A673 (cell line): Measurements from ENCODE around the gene TNS3. TPM values are rescaled to one million over a fixed set of nuclear protein-coding genes. Genes with fewer than 3 reads are reported as not detected.

Experiments
- BruUV-seq: library from RNA; stranded (reverse); fragments of 400-500 nt; replicated peaks from 2 replicates; lab custom pipeline; 2021; lab: Mats Ljungman, UMichigan
- CTCF ChIA-PET: fragments of 300-600 bp; sonication (Branson Sonifier 250); formaldehyde crosslinking; loops from one replicate; lab custom pipeline; 2022; ENCODE audit warnings: antibody characterized with exemption; lab: Charles Lee
- POLR2A ChIA-PET: fragments of 300-600 bp; sonication (Branson Sonifier 250); formaldehyde crosslinking; loops from one replicate; lab custom pipeline; 2022; ENCODE audit warnings: antibody characterized with exemption; ENCODE audit not compliant: low non-redundant PET; lab: Charles Lee
- DNase-seq: peaks from one replicate; pipeline ENCODE4 v3.0.0-alpha.2; 2015; ENCODE audit warnings: low spot score
- H3K27ac ChIP-seq: fragments of 200-600 bp; sonication (generic); 2 replicates; pipeline ENCODE4 v1.5.1; 2016; ENCODE audit warnings: mixed run types, low read depth, mild to moderate bottlenecking, mixed read lengths, antibody characterized with exemption, low read length; ENCODE audit not compliant: poor library complexity, severe bottlenecking
- H3K27me3 ChIP-seq: fragments of 200-600 bp; sonication (generic); replicated peaks from 2 replicates; pipeline ENCODE4 v1.6.1; 2017; ENCODE audit warnings: mixed run types, low read depth, mild to moderate bottlenecking, mixed read lengths, antibody characterized with exemption, low read length; ENCODE audit not compliant: insufficient read depth, poor library complexity
- H3K36me3 ChIP-seq: fragments of 200-600 bp; sonication (generic); 2 replicates; pipeline ENCODE4 v1.6.1; 2016; ENCODE audit warnings: mixed run types, mild to moderate bottlenecking, mixed read lengths, antibody characterized with exemption, low read length; ENCODE audit not compliant: insufficient read depth, poor library complexity, severe bottlenecking
- H3K4me1 ChIP-seq: fragments of 200-600 bp; sonication (generic); 2 replicates; pipeline ENCODE4 v1.6.1; 2017; ENCODE audit warnings: mixed run types, mild to moderate bottlenecking, mixed read lengths, antibody characterized with exemption, low read length; ENCODE audit not compliant: insufficient read depth, poor library complexity, severe bottlenecking
- H3K4me3 ChIP-seq: fragments of 200-600 bp; sonication (generic); 2 replicates; pipeline ENCODE4 v1.5.1; 2016; ENCODE audit warnings: low read depth, mixed run types, mild to moderate bottlenecking, mixed read lengths, low read length; ENCODE audit not compliant: poor library complexity, severe bottlenecking
- H3K9me3 ChIP-seq: fragments of 200-600 bp; sonication (generic); 2 replicates; pipeline ENCODE4 v1.6.1; 2016; ENCODE audit warnings: mixed run types, low read depth, mild to moderate bottlenecking, mixed read lengths, antibody characterized with exemption, low read length; ENCODE audit not compliant: poor library complexity, severe bottlenecking
- CTCF ChIP-seq: fragments of 300-800, 200-600 bp; sonication (generic); conservative IDR thresholded peaks from 2 replicates; pipeline ENCODE4 v1.5.1; 2017; ENCODE audit warnings: low read depth, mild to moderate bottlenecking, antibody characterized with exemption, low read length, moderate library complexity, mixed read lengths
- EZH2 ChIP-seq: fragments of 200-600 bp; sonication (generic); IDR thresholded peaks from 2 replicates; pipeline ENCODE4 v1.6.1; 2017; ENCODE audit warnings: borderline replicate concordance, low read depth, mild to moderate bottlenecking, mixed read lengths, antibody characterized with exemption, low read length; ENCODE audit not compliant: poor library complexity, severe bottlenecking
- intact Hi-C: fragments of 100-400 bp; cut with micrococcal nuclease; formaldehyde crosslinking; loops from one replicate; pipeline ENCODE4 v1.10.0; 2022; ENCODE audit not compliant: unreplicated experiment
- total RNA-seq: library from RNA; stranded (reverse); gene quantifications from 2 replicates; pipeline ENCODE4 v1.2.3, GENCODE V29; 2021

TNS3 gene
- total RNA-seq, 1 experiment from 2014 or later = not detected

- ChIA-PET POLR2A (no interaction called here), CTCF (no interaction called here)
- Histone ChIP-seq H3K27me3 (no peaks in the 10 kb centered on the region), H3K9me3 (no peaks in the 10 kb centered on the region), H3K4me1 (no peaks in the 10 kb centered on the region), H3K4me3 (no peak overlapping the region), H3K27ac (no peak overlapping the region), H3K36me3 (no peaks in the 10 kb centered on the region)
- DNase-seq = no peak
- no TSS peak for BruUV-seq
- intact Hi-C loops = no loop called here
- TF ChIP-seq EZH2 = no peak
- no peak for TF ChIP-seq CTCF
Measured at GRCh38 chr7:47342296-47343060, 239.4 kb downstream of the TNS3 start.

GRCh38 chr7:47340517-47340916 is 241.4 kb downstream of the TNS3 start:
- H3K9me3 ChIP-seq = no peaks in the 10 kb centered on the region
- no peaks in the 10 kb centered on the region for H3K36me3 ChIP-seq
- intact Hi-C loops = no loop called here
- TF ChIP-seq EZH2 = no peak
- TF ChIP-seq CTCF = no peak
- H3K27me3 ChIP-seq = no peaks in the 10 kb centered on the region
- DNase-seq = peak; percentile 6
- no peak overlapping the region for H3K4me3 ChIP-seq
- no peak overlapping the region for H3K27ac ChIP-seq
- ChIA-PET POLR2A (no interaction called here), CTCF (no interaction called here)
- no peaks in the 10 kb centered on the region for H3K4me1 ChIP-seq
- no TSS peak for BruUV-seq

GRCh38 chr7:47338026-47338425 is 243.9 kb downstream of the TNS3 start:
- intact Hi-C loops = no loop called here
- Histone ChIP-seq H3K27me3 (no peaks in the 10 kb centered on the region), H3K4me1 (no peaks in the 10 kb centered on the region), H3K9me3 (no peaks in the 10 kb centered on the region), H3K27ac (no peak overlapping the region), H3K4me3 (no peak overlapping the region), H3K36me3 (no peaks in the 10 kb centered on the region)
- no peak for TF ChIP-seq CTCF
- no peak for TF ChIP-seq EZH2
- no peak for DNase-seq
- ChIA-PET POLR2A (no interaction called here), CTCF (no interaction called here)
- no TSS peak for BruUV-seq
